SK-N-SH (cell line): ENCODE results near the gene CD200R1. TPM values are rescaled to one million over a fixed set of nuclear protein-coding genes. Genes with fewer than 3 reads are reported as not detected.

Source experiments
- CTCF ChIA-PET: fragments of 300-600, 350-600 bp; formaldehyde crosslinking; extraction: SDS; loops from one replicate; lab custom pipeline; 2021; lab: Yijun Ruan, JAX
- POLR2A ChIA-PET: fragments of 350-600 bp; sonication (Branson Sonifier 250); formaldehyde crosslinking; extraction: SDS; loops from one replicate; lab custom pipeline; 2020; ENCODE audit warnings: antibody characterized with exemption, inconsistent platforms; lab: Yijun Ruan, JAX
- DNase-seq: peaks from one replicate; pipeline ENCODE4 v3.0.0; 2012
- H2AFZ ChIP-seq: fragments of 200-600 bp; sonication (generic); 2 replicates; pipeline ENCODE4 v1.8.1; 2016; ENCODE audit warnings: antibody characterized with exemption, mild to moderate bottlenecking, low read depth
- H3F3A ChIP-seq: fragments of 200-600 bp; sonication (generic); replicated peaks from 2 replicates; pipeline ENCODE3; 2016; ENCODE audit warnings: antibody characterized with exemption, mild to moderate bottlenecking; ENCODE audit not compliant: insufficient read depth
- H3K27ac ChIP-seq, 2 experiments: fragments of 200-500 bp in 1 of 2; fragments of 200-600 bp in 1 of 2; sonication (Bioruptor generic) in 1 of 2; sonication (generic), shearing (Covaris generic) in 1 of 2; 2 replicates each; pipeline versions ENCODE4 v1.5.1 to v1.6.1; 2014 to 2016; ENCODE audit warnings: low read depth in 2 of 2, inconsistent platforms in 1 of 2, low read length in 1 of 2, mild to moderate bottlenecking in 1 of 2, mixed read lengths in 1 of 2
- H3K27me3 ChIP-seq: fragments of 200-600 bp; sonication (generic), shearing (Covaris generic); 2 replicates; pipeline ENCODE4 v1.6.1; 2016; ENCODE audit warnings: mixed run types; ENCODE audit not compliant: insufficient read depth
- H3K36me3 ChIP-seq, 2 experiments: fragments of 200-500 bp in 1 of 2; fragments of 200-600 bp in 1 of 2; sonication (Bioruptor generic) in 1 of 2; sonication (generic) in 1 of 2; replicated peaks in 1 of 2; 2 replicates each; pipeline versions ENCODE3 to v1.5.1; 2014 to 2016; ENCODE audit warnings: low read length in 1 of 2, mild to moderate bottlenecking in 1 of 2; ENCODE audit not compliant: insufficient read depth in 2 of 2, control insufficient read depth in 1 of 2
- H3K4me1 ChIP-seq, 2 experiments: fragments of 200-500 bp in 1 of 2; fragments of 200-600 bp in 1 of 2; sonication (Bioruptor generic) in 1 of 2; sonication (generic), shearing (Covaris generic) in 1 of 2; 2 replicates each; pipeline versions ENCODE4 v1.5.1 to v1.6.1; 2014 to 2016; ENCODE audit warnings: low read depth in 1 of 2, low read length in 1 of 2, mixed run types in 1 of 2; ENCODE audit not compliant: insufficient read depth in 2 of 2, control insufficient read depth in 1 of 2
- H3K4me2 ChIP-seq: fragments of 200-600 bp; sonication (generic), shearing (Covaris generic); 2 replicates; pipeline ENCODE4 v1.6.1; 2017; ENCODE audit warnings: mixed run types
- H3K4me3 ChIP-seq, 2 experiments: fragments of 200-500 bp in 1 of 2; fragments of 200-600 bp in 1 of 2; sonication (Bioruptor generic) in 1 of 2; sonication (generic), shearing (Covaris generic) in 1 of 2; 2 replicates each; pipeline versions ENCODE4 v1.5.1 to v1.8.1; 2014 to 2016; ENCODE audit warnings: low read depth in 2 of 2, inconsistent platforms in 1 of 2, low read length in 1 of 2, mild to moderate bottlenecking in 1 of 2, mixed read lengths in 1 of 2, moderate library complexity in 1 of 2
- H3K79me2 ChIP-seq: fragments of 200-600 bp; sonication (generic); 2 replicates; pipeline ENCODE4 v1.8.1; 2017; ENCODE audit warnings: mild to moderate bottlenecking; ENCODE audit not compliant: insufficient read depth
- H3K9ac ChIP-seq: fragments of 200-600 bp; sonication (generic); 2 replicates; pipeline ENCODE4 v1.6.1; 2017; ENCODE audit warnings: mixed run types
- H3K9me2 ChIP-seq: fragments of 200-600 bp; sonication (generic); 2 replicates; pipeline ENCODE4 v1.6.1; 2017; ENCODE audit warnings: mixed run types
- H3K9me3 ChIP-seq: fragments of 200-600 bp; sonication (generic); 2 replicates; pipeline ENCODE4 v1.6.1; 2017; ENCODE audit warnings: mixed run types, mild to moderate bottlenecking, moderate library complexity
- H4K20me1 ChIP-seq: fragments of 200-600 bp; sonication (generic); 2 replicates; pipeline ENCODE4 v1.6.1; 2017; ENCODE audit warnings: mild to moderate bottlenecking, mixed run types; ENCODE audit not compliant: insufficient read depth
- CHD2 ChIP-seq: fragments of 150-350 bp; IDR thresholded peaks from 2 replicates; pipeline ENCODE4 v1.6.1; 2018; ENCODE audit warnings: low read length; ENCODE audit not compliant: partially characterized antibody
- EZH2phosphoT487 ChIP-seq: fragments of 200-600 bp; sonication (generic); IDR thresholded peaks from 2 replicates; pipeline ENCODE4 v1.6.1; 2017; ENCODE audit warnings: low read depth, mixed run types, mild to moderate bottlenecking, antibody characterized with exemption, moderate library complexity, borderline replicate concordance
- FOSL2 ChIP-seq: IDR thresholded peaks from 2 replicates; pipeline ENCODE4 v1.4.0; 2012; ENCODE audit warnings: low read depth, mild to moderate bottlenecking, moderate library complexity, borderline replicate concordance
- MEF2A ChIP-seq: IDR thresholded peaks from 2 replicates; pipeline ENCODE4 v1.4.0; 2012; ENCODE audit warnings: low read depth, borderline replicate concordance
- NFIC ChIP-seq: IDR thresholded peaks from 2 replicates; pipeline ENCODE4 v1.4.0; 2012; ENCODE audit warnings: borderline replicate concordance
- NRF1 ChIP-seq: IDR thresholded peaks from 2 replicates; pipeline ENCODE4 v1.6.1; 2012; ENCODE audit warnings: low read depth, mild to moderate bottlenecking, low read length
- RCOR1 ChIP-seq: fragments of 150-350 bp; IDR thresholded peaks from 2 replicates; pipeline ENCODE4 v1.6.1; 2017; ENCODE audit warnings: antibody characterized with exemption, low read length
- RFX5 ChIP-seq: IDR thresholded peaks from 2 replicates; pipeline ENCODE4 v1.6.1; 2012; ENCODE audit warnings: mild to moderate bottlenecking, improper control_type of control experiment, low read length
- SIN3A ChIP-seq: IDR thresholded peaks from 2 replicates; pipeline ENCODE4 v1.6.1; 2012; ENCODE audit warnings: low read depth, mild to moderate bottlenecking, low read length, moderate library complexity, borderline replicate concordance
- TAF1 ChIP-seq: IDR thresholded peaks from 2 replicates; pipeline ENCODE4 v1.6.1; 2012; ENCODE audit warnings: low read depth, mild to moderate bottlenecking, low read length, moderate library complexity, borderline replicate concordance
- TCF12 ChIP-seq: IDR thresholded peaks from 2 replicates; pipeline ENCODE4 v1.4.0; 2012
- TEAD4 ChIP-seq: IDR thresholded peaks from 2 replicates; pipeline ENCODE4 v1.4.0; 2012; ENCODE audit warnings: mild to moderate bottlenecking, borderline replicate concordance; ENCODE audit not compliant: insufficient read depth
- WGBS: methylation state at CpG from one replicate; pipeline ENCODE4 v1.1.6; 2017; ENCODE audit warnings: low lambda C conversion rate; 5-methylcytosine and 5-hydroxymethylcytosine counted together
- polyA plus RNA-seq, 3 experiments: library from polyadenylated mRNA; depleted of rRNA; stranded (reverse); fragments of >200 nt; gene quantifications; 2 replicates each; pipeline ENCODE4 v1.2.3, GENCODE V29; 2012
- TF ChIP-seq, protein P1 (sequence below): IDR thresholded peaks from 2 replicates; pipeline ENCODE4 v1.4.0; 2012; ENCODE audit warnings: low read depth
- TF ChIP-seq, protein P2 (sequence below): IDR thresholded peaks from 2 replicates; pipeline ENCODE4; 2012

CD200R1 gene
- polyA plus RNA-seq, 1 of the 3 experiments (the other 2 are of a cell fraction): 0.02 TPM

DNA sequence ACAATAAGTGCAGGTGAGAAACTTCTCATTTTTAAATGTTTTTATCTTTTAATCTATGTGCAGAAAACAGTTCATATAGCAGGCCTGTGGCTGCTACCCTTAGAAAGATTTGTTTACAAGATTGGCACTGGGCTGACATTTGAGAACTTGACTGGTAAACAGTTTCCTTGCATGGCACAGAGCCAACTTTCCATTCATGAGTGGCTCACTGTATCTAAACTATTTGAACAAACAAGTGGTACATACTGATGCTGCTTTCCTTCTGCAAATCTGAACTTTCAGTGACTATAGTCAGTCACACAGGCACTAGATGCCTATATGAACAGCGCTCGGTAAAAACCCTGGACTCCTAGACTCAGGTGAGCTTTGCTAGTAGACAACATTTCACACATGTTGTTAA lies 9.6 kb upstream of the CD200R1 start:
- H3K36me3 ChIP-seq: no peaks in the 10 kb centered on the region
- no peak overlapping the region for H2AFZ ChIP-seq
- H3K9me2 ChIP-seq: no peaks in the 10 kb centered on the region
- H3K27me3 ChIP-seq: no peaks in the 10 kb centered on the region
- ChIA-PET CTCF (interaction anchor here (1.5 to 3.0 kb wide), 3 partner anchors 250 to 402 kb away, joined by 4 to 21 read pairs (median 17); no protein-coding TSS in a partner anchor), POLR2A (no interaction called here)
- no peaks in the 10 kb centered on the region for H3K4me1 ChIP-seq
- H3K9ac ChIP-seq: no peak overlapping the region
- no peaks in the 10 kb centered on the region for H3K79me2 ChIP-seq
- no peak for DNase-seq
- TF ChIP-seq TAF1 (no peak), NFIC (peak; percentile 11; the same call in 1 of the 2 replicates), TEAD4 (no peak), MEF2A (no peak)
- TF ChIP-seq, protein P1, sequence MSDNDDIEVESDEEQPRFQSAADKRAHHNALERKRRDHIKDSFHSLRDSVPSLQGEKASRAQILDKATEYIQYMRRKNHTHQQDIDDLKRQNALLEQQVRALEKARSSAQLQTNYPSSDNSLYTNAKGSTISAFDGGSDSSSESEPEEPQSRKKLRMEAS: no peak
- H3K9me3 ChIP-seq: no peaks in the 10 kb centered on the region
- H3F3A ChIP-seq: no peaks in the 10 kb centered on the region
- WGBS: 100% methylated on average over 2 of the region's 2 CpGs
- H3K4me2 ChIP-seq: no peak overlapping the region
- H4K20me1 ChIP-seq: no peaks in the 10 kb centered on the region
- no peak overlapping the region for H3K4me3 ChIP-seq
- no peak overlapping the region for H3K27ac ChIP-seq

DNA sequence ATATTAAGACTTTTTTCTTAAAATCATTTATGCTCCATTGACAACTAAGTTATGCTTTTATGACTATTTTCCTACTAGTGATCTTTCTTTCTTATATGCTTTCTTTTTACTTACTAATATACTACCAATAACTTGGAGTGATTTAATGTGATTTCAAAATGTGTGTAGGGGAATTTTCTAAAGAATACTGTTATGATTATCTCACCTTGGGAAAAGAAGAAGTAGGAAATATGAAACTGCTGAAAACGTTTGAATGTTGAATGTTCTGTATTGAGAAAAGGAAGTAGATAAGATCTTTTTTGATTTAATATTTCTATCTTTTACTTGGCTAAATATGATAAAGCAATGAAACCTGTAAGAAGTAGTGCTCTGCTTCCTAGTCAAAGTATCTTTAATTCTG lies 7.8 kb upstream of the CD200R1 start:
- no peak for TF ChIP-seq NRF1
- TF ChIP-seq TCF12: no peak
- TF ChIP-seq, protein P2, sequence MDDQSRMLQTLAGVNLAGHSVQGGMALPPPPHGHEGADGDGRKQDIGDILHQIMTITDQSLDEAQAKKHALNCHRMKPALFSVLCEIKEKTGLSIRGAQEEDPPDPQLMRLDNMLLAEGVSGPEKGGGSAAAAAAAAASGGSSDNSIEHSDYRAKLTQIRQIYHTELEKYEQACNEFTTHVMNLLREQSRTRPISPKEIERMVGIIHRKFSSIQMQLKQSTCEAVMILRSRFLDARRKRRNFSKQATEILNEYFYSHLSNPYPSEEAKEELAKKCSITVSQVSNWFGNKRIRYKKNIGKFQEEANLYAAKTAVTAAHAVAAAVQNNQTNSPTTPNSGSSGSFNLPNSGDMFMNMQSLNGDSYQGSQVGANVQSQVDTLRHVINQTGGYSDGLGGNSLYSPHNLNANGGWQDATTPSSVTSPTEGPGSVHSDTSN: no peak
- TF ChIP-seq RFX5: no peak
- no peak for TF ChIP-seq SIN3A
- TF ChIP-seq EZH2phosphoT487: no peak
- TF ChIP-seq, protein P1: no peak
- TF ChIP-seq FOSL2: no peak
- TF ChIP-seq CHD2: no peak
- no peak for TF ChIP-seq RCOR1
- TF ChIP-seq, all 33 proteins: peak for 0
- no peak for DNase-seq
- no peak overlapping the region for H3K27ac ChIP-seq
- H3K27me3 ChIP-seq: no peaks in the 10 kb centered on the region
- H3K9ac ChIP-seq: no peak overlapping the region
- no peaks in the 10 kb centered on the region for H3K9me2 ChIP-seq
- H3K36me3 ChIP-seq: no peaks in the 10 kb centered on the region
- POLR2A ChIA-PET: no interaction called here
- CTCF ChIA-PET: interaction anchor here (1.1 to 4.6 kb wide), 4 partner anchors 8 to 401 kb away, joined by 3 to 83 read pairs (median 4); partner anchors contain the start of gene GTPBP8
- no peaks in the 10 kb centered on the region; a peak in 1 of 4 replicates for H3K4me1 ChIP-seq
- 12% methylated on average over 1 of the region's 1 CpG for WGBS
- H2AFZ ChIP-seq: 0 out of 2 replicates have a peak overlapping the region, but pooled peaks have one; percentile 0
- no peaks in the 10 kb centered on the region for H3F3A ChIP-seq
- no peaks in the 10 kb centered on the region for H3K79me2 ChIP-seq
- no peak overlapping the region for H3K4me3 ChIP-seq
- H4K20me1 ChIP-seq: no peaks in the 10 kb centered on the region
- no peaks in the 10 kb centered on the region for H3K9me3 ChIP-seq
- H3K4me2 ChIP-seq: no peak overlapping the region
